Activated naive CD4-positive, alpha-beta T cell treated with Interleukin-2 at 50 U/mL for 16 hours (primary cell): ENCODE data around the gene KRT83.
"Not testable (repeated sequence)": the region's sequence is repeated elsewhere in the genome, so short reads cannot be mapped to it uniquely, and the experiment has no call there.

Source experiments
- DNase-seq: peaks from one replicate; pipeline ENCODE4 v3.0.0-alpha.2; 2020

KRT83 gene

DNA sequence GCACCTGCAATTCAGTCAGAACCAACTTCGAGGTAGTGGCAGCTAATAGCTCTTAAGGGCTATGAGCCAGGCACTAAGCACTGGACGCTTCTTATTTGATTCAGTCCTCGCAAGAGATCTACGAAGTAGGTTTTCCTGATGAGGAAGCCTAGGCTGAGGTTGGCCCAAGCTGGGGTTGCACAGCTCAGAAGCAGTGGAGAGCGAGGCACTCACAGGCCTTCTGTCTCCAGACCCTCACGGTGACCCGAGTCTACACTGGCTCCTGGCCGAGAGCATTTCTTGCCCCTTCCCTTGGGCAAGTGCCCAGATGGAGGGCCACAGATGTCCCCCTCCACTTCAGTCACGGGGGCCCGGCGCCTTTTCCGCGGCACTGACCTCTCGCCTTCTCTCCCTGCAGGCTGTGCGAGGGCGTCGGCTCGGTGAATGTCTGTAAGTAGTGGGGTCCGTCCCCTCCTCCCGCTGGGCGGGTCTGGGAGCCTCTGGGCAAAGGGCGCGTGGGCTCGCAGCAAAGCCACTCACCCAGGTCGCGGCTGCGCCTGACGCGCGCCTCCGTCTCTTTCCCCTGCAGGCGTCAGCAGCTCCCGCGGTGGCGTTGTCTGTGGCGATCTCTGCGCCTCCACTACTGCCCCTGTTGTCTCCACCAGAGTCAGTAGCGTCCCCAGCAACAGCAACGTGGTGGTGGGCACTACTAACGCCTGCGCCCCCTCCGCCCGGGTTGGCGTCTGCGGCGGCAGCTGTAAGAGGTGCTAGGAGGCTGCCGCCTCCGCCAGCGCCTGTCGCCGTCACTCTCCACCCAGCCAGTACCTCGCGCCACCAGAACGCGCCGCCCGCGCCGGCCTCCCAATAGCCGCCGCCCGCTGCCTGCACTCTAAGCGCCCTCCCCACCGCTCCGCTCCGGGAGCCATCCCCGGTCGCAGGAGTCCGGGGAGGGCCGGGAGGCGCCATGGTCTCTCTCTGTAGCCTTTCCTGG lies 13.1 kb downstream of the KRT83 start:
- DNase-seq: peak; percentile 33

DNA sequence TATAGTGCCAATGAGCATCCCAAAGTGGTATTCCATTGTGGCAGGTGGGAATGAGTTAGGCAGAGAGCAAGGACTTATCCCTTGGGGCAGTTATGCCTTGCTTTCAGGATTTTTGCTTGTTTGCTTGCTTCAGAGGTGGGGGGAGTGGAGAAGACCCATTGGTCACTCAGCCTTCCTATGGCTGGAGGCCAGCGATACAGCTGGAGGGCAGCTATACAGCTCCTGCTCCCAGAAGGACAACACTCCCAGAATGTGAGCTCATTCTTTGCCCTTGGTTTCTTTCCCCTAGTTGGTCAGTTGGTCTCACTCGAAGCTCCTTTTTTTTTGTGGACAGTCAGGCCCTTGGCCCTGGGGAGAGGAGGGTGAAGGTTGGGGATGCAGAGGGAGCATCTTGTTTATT lies 14.5 kb downstream of the KRT83 start:
- DNase-seq: no peak

DNA sequence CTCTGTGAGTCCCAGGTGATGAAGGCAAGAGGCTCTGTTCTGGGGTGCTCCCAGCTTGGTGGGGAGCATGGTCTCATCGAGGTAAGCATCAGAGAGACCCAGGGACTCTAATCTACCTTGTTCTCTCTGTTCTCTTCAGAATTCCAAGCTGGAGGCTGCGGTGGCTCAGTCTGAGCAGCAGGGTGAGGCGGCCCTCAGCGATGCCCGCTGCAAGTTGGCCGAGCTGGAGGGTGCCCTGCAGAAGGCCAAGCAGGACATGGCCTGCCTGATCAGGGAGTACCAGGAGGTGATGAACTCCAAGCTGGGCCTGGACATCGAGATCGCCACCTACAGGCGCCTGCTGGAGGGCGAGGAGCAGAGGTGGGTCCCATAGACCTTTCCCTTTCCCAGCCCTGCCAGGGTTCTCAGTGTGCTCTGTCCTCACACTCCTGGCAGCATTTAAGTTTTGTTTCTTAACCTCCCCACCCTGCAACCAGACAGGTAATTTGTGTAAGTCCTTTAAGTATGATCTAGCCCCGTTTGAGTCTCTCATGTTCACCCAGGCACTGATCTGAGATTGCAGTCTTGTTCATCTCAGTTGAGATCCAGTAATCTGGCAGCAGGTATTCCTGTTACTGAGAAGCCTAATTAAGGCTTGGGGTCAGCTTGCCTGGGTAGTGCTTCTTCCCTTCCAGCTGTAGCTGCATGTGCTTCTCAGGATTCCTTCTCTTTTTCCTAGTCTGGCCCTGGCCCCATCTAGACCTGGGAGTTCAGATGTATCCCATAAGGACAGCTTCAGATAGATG lies 15.1 kb downstream of the KRT83 start:
- DNase-seq: no peak

DNA sequence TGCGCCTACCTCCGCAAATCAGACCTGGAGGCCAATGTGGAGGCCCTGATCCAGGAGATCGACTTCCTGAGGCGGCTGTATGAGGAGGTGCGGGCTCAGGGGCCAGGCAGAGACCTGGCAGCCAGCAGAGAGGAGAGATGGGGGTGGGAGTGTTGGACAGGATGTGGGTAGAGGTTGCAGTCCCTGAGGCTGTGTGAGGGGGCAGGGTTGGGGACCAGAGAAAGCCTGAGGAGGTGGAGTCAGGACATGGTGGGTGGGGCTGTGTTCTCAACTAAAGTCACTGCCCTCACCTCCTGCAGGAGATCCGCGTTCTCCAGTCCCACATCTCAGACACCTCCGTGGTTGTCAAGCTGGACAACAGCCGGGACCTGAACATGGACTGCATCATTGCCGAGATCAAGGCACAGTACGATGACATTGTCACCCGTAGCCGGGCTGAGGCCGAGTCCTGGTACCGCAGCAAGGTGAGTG lies 16.2 kb downstream of the KRT83 start:
- DNase-seq: not testable (repeated sequence)

DNA sequence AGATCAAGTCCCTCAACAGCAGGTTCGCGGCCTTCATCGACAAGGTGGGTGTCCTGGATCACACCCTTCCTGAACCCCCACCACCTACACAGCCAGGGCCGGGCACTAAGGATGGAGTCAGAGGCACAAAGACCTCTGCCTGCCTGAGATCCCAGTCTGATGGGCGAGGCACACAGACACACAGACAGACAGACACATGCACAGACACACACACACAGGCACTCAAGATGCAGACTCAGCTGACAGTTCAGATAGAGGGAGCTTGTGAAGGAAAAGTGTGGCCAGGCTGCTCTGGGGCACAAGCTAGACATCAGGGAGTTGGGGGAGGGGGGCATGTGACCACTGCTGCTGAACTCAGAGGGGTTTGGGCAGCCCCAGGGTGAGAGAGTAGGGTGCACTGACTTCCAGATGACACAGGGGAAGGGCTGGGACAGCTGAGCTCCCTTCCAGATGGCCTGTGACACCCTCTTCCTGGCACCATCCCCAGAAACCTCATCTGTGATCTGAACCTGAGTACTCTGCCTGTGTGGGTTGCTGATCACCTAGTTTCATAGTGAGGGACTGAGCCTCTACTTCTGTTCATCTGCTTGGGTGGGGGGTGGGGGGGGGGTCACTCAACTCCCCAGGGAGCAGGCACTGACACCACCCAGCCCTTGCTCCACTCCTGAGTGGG lies 18.8 kb downstream of the KRT83 start:
- not testable (repeated sequence) for DNase-seq

DNA sequence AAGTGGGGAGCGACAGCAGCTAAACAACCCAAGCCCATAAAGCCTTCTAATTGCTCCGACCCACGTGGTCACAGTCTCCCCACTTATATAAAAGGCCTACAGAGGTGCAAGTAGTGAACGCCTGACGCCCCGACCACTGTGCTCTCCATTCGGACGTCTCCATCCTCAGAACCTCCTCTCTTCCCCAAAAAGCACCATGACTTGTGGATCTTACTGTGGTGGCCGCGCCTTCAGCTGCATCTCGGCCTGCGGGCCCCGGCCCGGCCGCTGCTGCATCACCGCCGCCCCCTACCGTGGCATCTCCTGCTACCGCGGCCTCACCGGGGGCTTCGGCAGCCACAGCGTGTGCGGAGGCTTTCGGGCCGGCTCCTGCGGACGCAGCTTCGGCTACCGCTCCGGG lies 19.5 kb downstream of the KRT83 start:
- DNase-seq: not testable (repeated sequence)

DNA sequence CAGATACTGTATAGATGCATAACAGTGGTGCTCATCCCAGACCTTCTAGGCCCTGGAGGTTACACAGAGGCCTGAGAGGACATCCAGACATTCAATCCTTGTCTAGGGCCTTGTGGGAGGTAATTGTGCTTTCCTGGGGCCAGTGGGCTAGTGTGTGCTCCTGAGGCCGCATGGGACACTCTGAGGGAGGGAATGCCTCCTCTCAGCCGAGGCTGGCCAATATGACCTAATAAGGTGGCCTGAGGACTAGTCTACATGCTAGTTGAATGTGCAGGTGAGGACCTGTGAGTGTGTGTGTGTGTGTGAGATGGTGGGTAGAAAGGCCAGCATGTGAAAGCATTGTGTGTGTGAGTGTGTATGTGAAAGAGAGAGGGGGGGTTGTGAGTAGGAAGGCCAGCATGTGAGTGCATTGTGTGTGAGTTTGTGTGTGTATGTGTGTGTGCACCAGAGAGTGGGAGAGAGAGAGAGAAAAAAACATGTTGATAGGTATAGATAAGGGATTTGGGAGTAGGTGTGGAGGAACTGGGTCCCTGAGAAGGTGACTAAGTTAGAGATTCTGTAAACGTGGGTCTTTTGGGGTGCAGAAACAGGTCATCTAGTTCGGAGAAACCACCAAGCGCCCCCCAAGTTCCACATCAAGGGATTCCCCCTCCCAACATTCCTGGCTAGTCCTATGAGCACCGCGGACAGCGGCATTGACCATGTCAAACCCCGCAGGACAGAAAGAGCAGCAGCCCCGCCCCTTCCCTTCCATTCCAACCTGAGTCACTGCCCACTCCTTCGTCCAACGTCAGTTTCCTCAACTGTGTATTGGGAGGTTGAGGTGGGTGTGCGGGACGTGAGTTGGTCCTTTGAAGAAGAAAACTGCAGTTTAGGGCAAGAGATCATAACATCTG lies 20.2 kb downstream of the KRT83 start:
- DNase-seq: no peak

DNA sequence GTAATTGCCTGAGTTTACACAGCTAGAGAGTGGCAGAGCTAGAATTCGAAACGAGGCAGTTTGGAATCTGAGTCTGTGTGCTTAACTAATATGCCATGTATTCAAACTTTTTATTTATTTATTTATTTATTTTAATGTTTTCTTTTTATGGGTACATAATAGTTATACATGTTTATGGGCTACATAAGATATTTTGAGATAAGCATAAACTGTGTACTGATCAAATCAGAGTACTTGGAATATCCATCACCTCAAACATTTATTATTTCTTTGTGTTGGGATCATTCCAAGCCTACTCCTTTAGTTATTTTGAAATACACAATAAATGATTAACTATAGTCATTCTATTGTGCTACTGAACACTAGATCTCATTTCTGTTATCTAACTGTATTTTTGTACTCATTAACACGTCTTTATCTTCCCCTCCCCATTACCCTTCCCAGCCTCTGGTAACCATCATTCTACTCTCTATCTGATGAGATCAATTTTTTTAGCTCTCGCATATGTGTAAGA lies 22.5 kb downstream of the KRT83 start:
- DNase-seq: no peak

DNA sequence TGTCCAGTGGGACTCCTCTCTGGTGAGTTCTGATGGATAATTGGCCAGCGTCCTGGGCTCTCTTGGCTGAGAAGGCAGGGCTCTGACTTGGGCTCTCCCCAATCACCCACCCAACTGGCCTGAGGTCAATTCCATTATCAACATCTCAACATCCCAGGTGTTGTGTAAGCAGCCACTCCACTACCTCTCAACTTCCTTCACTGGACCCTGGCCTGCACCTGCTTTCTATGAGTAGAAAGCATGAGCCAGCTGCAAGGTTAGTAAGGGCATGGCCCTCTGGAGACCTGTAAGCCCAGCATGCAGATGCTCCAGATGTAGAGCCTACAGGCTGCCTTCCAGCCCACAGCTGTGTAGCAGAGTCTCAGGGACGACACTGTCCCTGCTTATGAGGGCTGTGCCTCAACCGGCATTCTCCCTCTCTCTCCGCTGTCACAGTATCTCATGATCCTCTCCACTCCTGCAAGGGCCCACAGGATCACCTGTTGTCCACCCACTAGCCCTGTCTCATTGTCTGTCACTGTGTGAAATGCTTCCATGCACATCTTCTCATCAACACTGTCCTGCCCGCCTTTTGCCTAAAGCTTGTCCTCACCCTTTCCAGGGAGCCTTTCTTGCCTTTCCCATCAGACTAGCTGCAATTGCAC lies 24.5 kb downstream of the KRT83 start:
- DNase-seq: no peak

DNA sequence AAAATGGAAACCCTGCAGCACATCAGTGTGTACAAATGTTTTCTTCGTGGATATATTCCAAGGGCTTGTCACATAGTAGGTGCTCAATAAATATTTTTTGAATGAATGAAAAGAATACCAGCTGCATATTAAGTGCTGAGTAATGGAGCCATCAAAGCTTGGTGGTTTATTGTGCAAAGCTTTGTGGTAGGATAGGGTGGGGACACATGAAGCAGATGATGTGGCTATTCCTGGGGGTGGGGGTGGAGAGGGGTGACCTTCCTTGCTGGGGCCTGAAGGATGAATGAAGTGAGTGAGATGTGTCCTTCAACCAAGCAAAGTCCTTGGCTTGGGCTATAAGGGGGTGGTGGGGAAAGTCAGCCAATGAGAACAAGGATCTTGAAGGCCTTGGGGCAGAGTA lies 25.5 kb downstream of the KRT83 start:
- DNase-seq: no peak

DNA sequence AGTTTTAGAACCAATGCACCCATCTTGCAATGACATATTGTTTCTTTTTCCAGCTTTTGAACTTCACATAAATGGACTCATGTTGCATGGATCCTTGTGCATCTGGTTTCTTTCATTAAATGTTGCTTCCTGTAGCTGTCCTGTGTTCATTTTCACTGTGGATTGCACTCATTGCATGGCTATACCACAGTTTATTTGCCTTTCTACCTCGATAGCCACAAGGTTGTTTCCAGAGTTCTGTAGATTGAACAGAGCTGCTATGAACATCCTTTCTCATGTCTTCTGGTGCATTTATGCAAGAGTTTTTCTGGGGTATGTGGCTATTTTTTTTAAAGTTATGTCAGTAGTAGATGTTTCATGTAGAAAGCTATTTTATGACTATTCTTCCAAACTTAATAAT lies 26.4 kb downstream of the KRT83 start:
- DNase-seq: no peak

DNA sequence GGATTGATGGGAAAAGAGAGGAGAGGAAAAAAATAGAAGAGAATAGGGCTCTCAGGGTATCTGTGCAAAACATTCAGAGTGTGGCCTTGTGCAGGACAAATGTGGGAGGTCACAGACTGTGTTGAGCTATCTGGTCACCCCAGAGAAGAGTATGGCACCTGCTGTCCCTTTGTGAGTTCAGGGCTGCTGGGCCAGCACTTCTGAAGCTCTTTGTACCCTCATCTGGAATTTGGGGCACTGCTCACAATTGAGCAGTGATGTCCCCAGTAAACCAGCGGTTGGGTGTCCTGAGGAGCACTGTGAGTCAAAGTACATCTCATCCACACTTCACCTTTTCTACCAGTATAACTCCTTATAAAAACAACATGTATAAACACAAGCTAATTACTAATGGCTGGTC lies 27.3 kb downstream of the KRT83 start:
- DNase-seq: no peak

DNA sequence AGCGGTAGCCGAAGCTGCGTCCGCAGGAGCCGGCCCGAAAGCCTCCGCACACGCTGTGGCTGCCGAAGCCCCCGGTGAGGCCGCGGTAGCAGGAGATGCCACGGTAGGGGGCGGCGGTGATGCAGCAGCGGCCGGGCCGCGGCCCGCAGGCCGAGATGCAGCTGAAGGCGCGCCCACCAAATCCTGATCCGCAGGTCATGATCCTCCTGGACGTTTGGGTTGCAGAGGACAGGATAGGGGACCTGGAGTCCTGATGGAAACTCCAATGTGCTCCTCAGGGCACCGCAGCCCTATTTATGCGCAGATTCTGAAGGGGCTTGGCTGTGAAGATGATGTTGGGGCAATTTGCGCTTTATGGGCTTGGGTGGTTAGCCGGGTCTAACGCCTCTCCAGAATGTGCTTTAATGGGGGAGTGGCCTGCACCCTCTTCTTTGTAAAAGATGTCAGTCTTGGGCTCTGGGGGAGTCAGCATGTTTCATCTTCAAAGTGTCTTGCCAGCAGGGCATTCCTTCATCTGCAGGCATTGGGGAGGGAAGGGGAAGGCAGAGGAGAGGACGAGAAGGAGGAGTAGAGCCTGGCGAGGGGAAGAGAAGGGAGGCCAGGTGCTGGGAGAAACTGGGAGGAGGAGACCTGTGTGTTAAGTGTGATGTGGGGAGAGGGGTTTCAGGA lies 29.8 kb downstream of the KRT83 start, which contains the start of gene KRT81:
Gene KRT81 (minus strand): TSS at position 268 of the 669 bp plus-strand sequence. CDS start 69 bp downstream, at position 199.
- DNase-seq: no peak

DNA sequence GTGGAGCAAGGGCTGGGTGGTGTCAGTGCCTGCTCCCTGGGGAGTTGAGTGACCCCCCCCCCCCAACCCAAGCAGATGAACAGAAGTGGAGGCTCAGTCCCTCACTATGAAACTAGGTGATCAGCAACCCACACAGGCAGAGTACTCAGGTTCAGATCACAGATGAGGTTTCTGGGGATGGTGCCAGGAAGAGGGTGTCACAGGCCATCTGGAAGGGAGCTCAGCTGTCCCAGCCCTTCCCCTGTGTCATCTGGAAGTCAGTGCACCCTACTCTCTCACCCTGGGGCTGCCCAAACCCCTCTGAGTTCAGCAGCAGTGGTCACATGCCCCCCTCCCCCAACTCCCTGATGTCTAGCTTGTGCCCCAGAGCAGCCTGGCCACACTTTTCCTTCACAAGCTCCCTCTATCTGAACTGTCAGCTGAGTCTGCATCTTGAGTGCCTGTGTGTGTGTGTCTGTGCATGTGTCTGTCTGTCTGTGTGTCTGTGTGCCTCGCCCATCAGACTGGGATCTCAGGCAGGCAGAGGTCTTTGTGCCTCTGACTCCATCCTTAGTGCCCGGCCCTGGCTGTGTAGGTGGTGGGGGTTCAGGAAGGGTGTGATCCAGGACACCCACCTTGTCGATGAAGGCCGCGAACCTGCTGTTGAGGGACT lies 30.6 kb downstream of the KRT83 start:
- not testable (repeated sequence) for DNase-seq

DNA sequence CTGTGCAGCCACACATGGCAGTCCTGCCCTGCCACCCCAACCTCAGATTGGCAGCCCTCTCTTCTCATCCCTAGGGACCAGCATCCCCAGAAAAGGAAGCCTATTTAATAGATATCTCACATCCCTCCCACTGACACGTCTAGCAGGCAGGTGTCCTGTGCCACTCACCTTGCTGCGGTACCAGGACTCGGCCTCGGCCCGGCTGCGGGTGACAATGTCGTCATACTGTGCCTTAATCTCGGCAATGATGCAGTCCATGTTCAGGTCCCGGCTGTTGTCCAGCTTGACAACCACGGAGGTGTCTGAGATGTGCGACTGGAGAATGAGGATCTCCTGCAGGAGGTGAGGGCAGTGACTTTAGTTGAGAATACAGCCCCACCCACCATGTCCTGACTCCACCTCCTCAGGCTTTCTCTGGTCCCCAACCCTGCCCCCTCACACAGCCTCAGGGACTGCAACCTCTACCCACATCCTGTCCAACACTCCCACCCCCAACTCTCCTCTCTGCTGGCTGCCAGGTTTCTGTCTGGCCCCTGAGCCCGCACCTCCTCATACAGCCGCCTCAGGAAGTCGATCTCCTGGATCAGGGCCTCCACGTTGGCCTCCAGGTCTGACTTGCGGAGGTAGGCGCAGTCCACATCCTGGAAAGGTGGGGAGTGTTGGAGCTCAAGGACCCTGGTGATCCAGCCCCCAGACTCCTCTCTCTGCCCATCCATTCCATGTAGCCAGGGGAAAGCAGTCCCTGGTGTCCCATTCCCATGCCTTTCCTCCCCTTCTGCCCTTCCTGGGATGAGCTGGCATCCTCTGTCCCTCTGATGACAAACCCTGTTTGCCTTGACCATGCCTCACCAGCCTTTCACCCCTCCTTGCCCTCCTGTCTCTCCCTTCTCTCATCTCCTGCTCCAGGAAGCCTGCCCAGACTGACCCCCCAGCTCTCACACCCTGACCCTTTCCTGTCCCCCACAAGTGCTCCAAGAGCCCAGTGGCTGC lies 33.1 kb downstream of the KRT83 start:
- not testable (repeated sequence) for DNase-seq

DNA sequence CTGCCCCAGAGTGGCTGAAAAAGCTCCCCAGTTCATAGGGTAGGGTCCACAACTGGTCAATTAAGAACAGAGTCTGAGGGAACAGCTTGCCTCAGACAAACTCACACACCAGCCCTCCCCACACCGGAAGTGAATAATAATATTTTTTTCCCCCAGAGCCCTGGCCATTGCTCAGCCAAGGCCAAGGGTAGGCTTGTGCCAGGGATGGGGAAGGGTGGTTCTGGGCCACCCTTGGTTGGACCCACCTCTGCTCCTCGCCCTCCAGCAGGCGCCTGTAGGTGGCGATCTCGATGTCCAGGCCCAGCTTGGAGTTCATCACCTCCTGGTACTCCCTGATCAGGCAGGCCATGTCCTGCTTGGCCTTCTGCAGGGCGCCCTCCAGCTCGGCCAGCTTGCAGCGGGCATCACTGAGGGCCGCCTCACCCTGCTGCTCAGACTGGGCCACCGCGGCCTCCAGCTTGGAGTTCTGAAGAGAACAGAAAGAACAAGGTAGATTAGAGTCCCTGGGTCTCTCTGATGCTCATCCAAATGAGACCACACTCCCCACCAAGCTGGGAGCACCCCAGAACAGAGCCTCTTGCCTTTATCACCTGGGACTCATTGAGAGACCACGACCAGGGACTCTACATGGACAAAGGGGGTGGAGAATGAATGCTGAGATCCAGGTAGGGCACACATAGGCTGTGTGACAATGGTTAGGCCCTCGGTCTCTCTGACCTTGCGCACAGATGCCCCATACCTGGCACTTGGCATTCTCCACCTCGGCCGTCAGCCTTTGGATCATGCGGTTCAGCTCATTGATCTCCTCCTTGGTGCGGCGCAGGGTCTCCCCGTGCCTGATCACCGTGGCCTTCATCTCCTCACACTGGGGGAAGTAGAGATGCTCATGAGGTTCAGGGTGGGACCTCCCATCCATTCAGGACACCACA lies 34.1 kb downstream of the KRT83 start:
- DNase-seq: not testable (repeated sequence)

DNA sequence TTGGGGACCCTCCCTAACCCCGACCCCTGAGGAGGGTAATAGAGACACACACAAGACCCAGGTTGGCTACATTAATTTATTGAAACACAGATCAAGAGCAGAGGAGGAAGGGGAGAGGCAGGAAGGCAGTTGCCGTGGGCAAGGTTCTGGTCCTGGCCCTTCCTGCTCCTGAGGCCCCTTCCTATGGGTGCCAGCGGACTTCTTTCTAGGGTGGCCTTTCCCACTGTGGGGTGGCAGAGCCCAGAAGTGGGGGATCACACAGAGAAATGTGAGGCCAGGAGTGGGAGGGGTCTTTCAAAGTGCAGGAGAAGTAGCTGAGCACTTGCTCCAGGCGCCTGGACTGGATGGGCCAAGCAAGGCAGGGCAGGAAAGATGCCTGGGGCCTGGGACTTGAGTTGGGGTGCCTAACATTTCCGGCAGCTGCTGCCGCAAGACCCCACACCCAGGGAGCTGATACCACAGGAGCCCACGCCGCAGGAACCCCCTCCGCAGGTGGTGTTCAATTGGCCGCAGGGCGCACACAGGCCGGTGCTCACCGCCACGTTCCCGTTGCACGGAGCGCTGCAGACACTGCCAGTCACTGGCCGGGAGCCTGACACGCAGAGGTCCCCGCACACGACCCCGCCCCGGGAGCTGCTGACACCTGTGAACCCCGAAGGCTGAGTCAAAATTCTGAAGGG lies 35.2 kb downstream of the KRT83 start:
- no peak for DNase-seq
